Stimulated activated CD8-positive, alpha-beta memory T cell treated with anti-CD3 and anti-CD28 coated beads, Interleukin-15, amount 100 ng/mL, for 4 hours (primary cell): Measurements from ENCODE around the gene NRF1.

Experiments
- DNase-seq, 2 donors: peaks; one replicate each; pipeline ENCODE4 v3.0.0-alpha.2; 2020; ENCODE audit warnings: low read depth in 2 of 2

NRF1 gene

GRCh38 chr7:129684777-129685176 is 73.3 kb downstream of the NRF1 start:
- no peak for DNase-seq

GRCh38 chr7:129686063-129686462 is 74.5 kb downstream of the NRF1 start:
- no peak for DNase-seq

- no peak for DNase-seq
Observed at GRCh38 chr7:129688503-129689222, 77.1 kb downstream of the NRF1 start.

GRCh38 chr7:129689995-129690581 is 78.6 kb downstream of the NRF1 start:
- DNase-seq: no peak

GRCh38 chr7:129690701-129691100 is 79.2 kb downstream of the NRF1 start:
- no peak for DNase-seq

- DNase-seq: no peak
Observed at GRCh38 chr7:129698516-129699418, 87.2 kb downstream of the NRF1 start.

- no peak for DNase-seq
Observed at GRCh38 chr7:129702316-129702715, 90.8 kb downstream of the NRF1 start.

GRCh38 chr7:129702761-129703338 is 91.3 kb downstream of the NRF1 start:
- DNase-seq: no peak

GRCh38 chr7:129703751-129704150 is 92.2 kb downstream of the NRF1 start:
- DNase-seq: no peak

GRCh38 chr7:129707910-129708499 is 96.5 kb downstream of the NRF1 start:
- DNase-seq: no peak

- DNase-seq: no peak
Observed at GRCh38 chr7:129713544-129713943, 102.0 kb downstream of the NRF1 start.

GRCh38 chr7:129714514-129715063 is 103.1 kb downstream of the NRF1 start:
- no peak for DNase-seq

- no peak for DNase-seq
Observed at GRCh38 chr7:129719980-129720732, 108.6 kb downstream of the NRF1 start.

GRCh38 chr7:129721068-129721467 is 109.5 kb downstream of the NRF1 start:
- no peak for DNase-seq

- DNase-seq: no peak
Observed at GRCh38 chr7:129723679-129724078, 112.2 kb downstream of the NRF1 start.

GRCh38 chr7:129724796-129725195 is 113.3 kb downstream of the NRF1 start:
- no peak for DNase-seq

- no peak for DNase-seq
Observed at GRCh38 chr7:129728875-129729467, 117.5 kb downstream of the NRF1 start.

GRCh38 chr7:129729511-129729910 is 118.0 kb downstream of the NRF1 start:
- no peak for DNase-seq

- DNase-seq: no peak
Observed at GRCh38 chr7:129730159-129730558, 118.6 kb downstream of the NRF1 start.

- DNase-seq: no peak
Observed at GRCh38 chr7:129734400-129734799, 122.9 kb downstream of the NRF1 start.
